ELF-1 (cell line): ENCODE data around the gene UCN2.
"Not testable (repeated sequence)": the region's sequence is repeated elsewhere in the genome, so short reads cannot be mapped to it uniquely, and the experiment has no call there.

Source experiments
- DNase-seq: peaks from one replicate; pipeline ENCODE4 v3.0.0-alpha.2; 2016; ENCODE audit warnings: low read depth, low spot score

Gene UCN2

DNA sequence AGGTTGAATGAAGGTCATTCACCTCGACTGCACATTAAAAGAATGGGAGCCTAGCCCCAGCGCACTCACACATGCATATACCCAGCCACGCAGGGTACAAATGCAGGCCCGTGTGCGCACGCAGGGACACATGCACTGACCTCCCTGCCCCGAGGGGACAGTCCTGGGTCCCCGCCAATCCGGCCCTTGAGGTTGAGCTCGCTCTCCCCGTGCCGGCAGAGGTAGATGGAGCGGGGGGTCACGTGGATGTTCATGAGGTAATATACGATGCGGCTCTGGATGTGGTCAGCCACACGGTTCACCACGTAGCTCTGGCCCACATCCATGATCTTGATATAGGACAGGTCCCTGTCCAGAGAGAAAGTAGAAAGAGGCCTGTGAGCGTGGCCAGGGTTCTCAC lies 27.5 kb downstream of the UCN2 start:
- DNase-seq = no peak

- no peak for DNase-seq
These were observed 28.0 kb downstream of the UCN2 start for GRCh38 chr3:48535578-48535977.

DNA sequence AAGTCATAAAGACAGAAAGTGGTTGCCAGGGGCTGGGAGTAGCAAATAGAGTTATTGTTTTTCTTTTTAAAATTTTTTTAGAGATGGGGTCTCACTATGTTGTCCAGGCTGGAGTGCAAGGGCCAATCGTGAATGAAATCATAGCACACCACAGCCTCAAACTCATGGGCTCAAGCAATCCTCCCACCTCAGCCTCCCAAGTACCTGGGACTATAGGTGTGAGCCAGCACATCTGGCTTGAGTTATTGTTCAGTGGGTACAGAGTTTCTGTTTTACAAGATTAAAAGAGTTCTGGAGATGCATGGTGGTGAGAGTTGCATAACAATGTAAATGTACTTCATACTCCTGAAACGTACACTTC lies 30.6 kb downstream of the UCN2 start:
- DNase-seq = no peak

- no peak for DNase-seq
These were observed 31.2 kb downstream of the UCN2 start for GRCh38 chr3:48532271-48532976.

DNA sequence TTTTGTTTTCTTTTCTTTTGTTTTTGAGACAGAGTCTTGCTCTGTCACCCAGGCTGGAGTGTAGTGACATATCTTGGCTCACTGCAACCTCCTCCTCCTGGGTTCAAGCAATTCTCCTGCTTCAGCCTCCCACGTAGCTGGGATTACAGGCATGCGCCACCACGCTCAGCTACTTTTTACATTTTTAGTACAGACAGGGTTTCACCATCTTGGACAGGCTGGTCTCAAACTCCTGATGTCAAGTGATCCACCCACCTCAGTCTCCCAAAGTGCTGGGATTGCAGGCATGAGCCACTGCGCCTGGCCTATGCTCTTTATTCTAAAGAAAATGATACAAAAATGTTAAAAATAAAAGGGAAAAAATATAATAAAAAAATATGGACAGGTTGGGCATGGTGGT lies 32.9 kb downstream of the UCN2 start:
- not testable (repeated sequence) for DNase-seq

GRCh38 chr3:48528754-48529153 lies 34.8 kb downstream of the UCN2 start:
- DNase-seq = no peak

DNA sequence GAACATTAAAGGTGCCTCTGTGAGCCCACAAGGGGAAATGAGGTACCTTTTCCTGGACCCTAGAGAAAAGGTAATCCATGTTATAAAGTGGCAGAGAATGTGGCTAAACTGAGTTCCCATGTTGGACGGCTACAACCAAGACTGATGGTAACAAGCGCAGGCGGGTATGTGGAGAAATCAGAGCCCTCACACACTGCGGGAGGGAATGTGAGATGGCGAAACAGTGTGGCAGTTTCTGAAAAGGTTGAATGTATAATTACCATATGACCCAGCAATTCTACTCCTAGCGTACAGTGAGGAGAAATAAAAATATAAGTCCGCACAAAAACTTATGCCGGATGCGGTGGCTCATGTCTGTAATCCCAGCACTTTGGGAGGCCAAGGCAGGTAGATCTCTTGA lies 35.5 kb downstream of the UCN2 start:
- no peak for DNase-seq

DNA sequence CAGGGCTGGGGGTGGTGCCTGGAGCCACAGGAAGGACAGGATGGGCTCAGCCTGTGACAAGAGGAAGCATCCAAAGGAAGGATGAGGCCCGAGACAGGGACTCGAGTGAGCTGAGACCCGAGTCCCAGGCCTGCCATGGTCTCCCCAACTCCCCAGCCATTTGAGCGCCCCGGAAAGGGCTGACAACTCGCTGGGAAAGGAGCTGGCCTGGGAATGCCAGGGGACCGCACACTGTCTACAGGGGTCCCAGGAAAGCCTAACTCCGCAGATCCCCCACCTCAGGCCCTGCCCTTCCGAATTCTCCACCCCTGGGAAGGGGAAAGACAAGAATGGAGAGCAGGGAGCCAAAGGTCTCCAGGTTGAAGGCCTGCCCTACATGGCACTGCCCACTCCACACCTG lies 38.6 kb downstream of the UCN2 start:
- DNase-seq = no peak

- no peak for DNase-seq
These were observed 41.9 kb downstream of the UCN2 start for GRCh38 chr3:48521635-48522034.

DNA sequence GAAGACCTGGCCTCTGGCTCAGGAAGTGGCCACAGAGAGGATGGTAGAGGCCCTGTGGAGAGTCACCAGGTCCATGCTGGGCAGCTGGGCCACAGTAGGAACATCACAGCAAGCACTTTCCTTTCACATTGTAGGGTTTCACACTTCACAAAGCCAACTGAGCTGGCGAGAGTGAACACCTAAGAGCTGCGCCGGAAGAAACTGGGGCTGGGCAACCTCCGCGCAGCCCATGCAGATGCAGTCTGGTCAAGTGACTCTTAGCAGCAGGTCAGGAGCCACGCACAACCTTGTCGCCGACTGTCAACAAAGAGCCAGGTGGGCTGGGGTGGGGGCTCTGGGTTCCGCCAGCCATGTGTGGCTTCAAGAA lies 44.3 kb downstream of the UCN2 start:
- DNase-seq = no peak

- DNase-seq = no peak
These were observed 44.8 kb downstream of the UCN2 start for GRCh38 chr3:48518638-48519276.

- no peak for DNase-seq
These were observed 45.5 kb downstream of the UCN2 start for GRCh38 chr3:48518069-48518468.

DNA sequence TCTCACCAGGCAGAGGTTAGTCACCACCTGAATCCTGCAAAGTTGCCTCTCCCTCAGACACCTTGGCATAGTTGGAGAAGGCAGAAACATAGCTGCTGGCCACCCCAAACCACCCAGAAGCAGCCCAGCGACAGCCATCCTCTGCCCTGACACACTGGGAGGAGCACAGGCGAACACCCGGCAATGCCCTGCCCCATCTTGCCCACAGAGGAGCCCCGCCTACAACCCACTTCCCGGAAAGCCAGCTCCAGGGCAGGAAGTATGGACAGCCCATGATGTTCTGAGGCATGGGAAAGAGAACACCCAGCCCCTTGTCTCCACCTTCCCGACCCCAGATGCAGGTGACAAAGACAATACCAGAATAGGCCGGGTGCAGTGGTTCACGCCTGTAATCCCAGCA lies 47.0 kb downstream of the UCN2 start:
- DNase-seq = no peak

- peak; percentile 45 for DNase-seq
These were observed 49.0 kb downstream of the UCN2 start for GRCh38 chr3:48514431-48515227.
